NT2/D1 (cell line): ENCODE results near the gene POLR2C.

Experiments
- DNase-seq: peaks from one replicate; pipeline ENCODE4 v3.0.0-alpha.2; 2011; ENCODE audit warnings: low read depth, low spot score
- H3K27me3 ChIP-seq: 2 replicates; pipeline ENCODE4 v1.6.0; 2011; ENCODE audit warnings: mild to moderate bottlenecking; ENCODE audit not compliant: insufficient read length, insufficient read depth
- H3K36me3 ChIP-seq: 2 replicates; pipeline ENCODE4 v1.6.1; 2011; ENCODE audit warnings: mild to moderate bottlenecking, low read length, mixed read lengths; ENCODE audit not compliant: insufficient read depth, insufficient read length
- H3K4me1 ChIP-seq: 2 replicates; pipeline ENCODE4 v1.5.1; 2011; ENCODE audit not compliant: insufficient read depth, insufficient read length
- H3K4me3 ChIP-seq: 2 replicates; pipeline ENCODE4 v1.5.1; 2011; ENCODE audit warnings: low read depth; ENCODE audit not compliant: insufficient read length
- H3K9ac ChIP-seq: 2 replicates; pipeline ENCODE4 v1.6.0; 2011; ENCODE audit warnings: low read depth; ENCODE audit not compliant: insufficient read length
- H3K9me3 ChIP-seq: 2 replicates; pipeline ENCODE4 v1.5.1; 2011; ENCODE audit warnings: mild to moderate bottlenecking, low read length; ENCODE audit not compliant: insufficient read depth
- SUZ12 ChIP-seq: IDR thresholded peaks from 2 replicates; pipeline ENCODE4 v1.6.1; 2011; ENCODE audit not compliant: insufficient read length, insufficient read depth; ENCODE audit errors: extremely low read depth
- YY1 ChIP-seq: IDR thresholded peaks from 2 replicates; pipeline ENCODE4 v1.6.1; 2011; ENCODE audit not compliant: insufficient read length, insufficient read depth
- ZNF274 ChIP-seq: IDR thresholded peaks from 2 replicates; pipeline ENCODE4 v1.6.1; 2011; ENCODE audit warnings: mild to moderate bottlenecking, low read depth, low read length

POLR2C gene

DNA sequence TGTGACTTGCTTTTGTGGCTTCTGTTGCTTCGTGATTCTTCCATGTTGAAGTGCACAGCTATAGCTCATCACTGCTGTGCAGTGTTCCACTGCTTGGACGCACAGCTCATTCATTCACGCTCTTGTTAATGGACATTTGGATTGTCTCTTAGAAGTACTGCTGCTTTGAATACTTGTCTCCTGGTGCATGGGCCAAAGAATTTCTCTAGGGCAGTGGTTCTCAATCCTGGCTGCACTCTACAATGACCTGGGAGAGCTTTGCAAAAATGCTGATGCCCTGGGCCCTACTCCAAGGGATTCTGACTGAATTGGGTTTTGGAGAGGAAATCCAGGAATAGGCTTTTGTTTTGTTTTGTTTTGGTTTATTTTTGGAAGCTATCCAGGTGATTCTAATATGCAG is 37.9 kb upstream of the POLR2C start:
- DNase-seq, result no peak
- TF ChIP-seq SUZ12 (no peak), YY1 (no peak), ZNF274 (no peak)

DNA sequence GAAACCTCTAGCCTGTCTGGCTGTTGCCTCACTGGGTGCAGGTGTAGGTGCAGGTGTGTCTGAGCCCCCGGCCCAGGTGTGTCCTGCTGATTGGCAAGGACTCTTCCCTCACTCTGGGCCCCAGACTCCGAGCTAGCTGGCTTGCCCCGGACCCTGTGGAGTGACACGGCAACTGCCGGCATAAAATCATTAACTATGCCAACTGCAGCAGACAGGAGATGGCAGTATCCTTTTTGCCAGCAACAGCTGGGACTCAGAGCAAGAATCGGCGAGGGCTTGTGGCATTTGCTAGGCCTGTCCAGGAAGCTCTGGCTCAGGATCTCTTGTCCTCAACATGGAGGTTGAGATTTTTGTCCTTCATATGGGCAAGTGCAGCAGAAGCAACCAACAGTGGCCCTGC is 36.1 kb upstream of the POLR2C start:
- DNase-seq, result no peak
- TF ChIP-seq YY1 (no peak), ZNF274 (no peak)
- Histone ChIP-seq H3K27me3 (no peaks in the 10 kb centered on the region), H3K9ac (no peak overlapping the region), H3K9me3 (no peaks in the 10 kb centered on the region), H3K4me1 (no peaks in the 10 kb centered on the region), H3K36me3 (peaks cover 48% of the 10 kb centered on the region), H3K4me3 (no peak overlapping the region)

More for the DNA sequence above, 37.9 kb upstream of the POLR2C start:
- H3K9me3 ChIP-seq, result no peaks in the 10 kb centered on the region
- no peaks in the 10 kb centered on the region for H3K4me1 ChIP-seq
- H3K27me3 ChIP-seq, result no peaks in the 10 kb centered on the region
- no peak overlapping the region for H3K9ac ChIP-seq
- H3K36me3 ChIP-seq, result peaks cover 30% of the 10 kb centered on the region
- no peak overlapping the region for H3K4me3 ChIP-seq

- Histone ChIP-seq H3K4me1 (no peaks in the 10 kb centered on the region), H3K9me3 (no peaks in the 10 kb centered on the region), H3K27me3 (no peaks in the 10 kb centered on the region), H3K36me3 (peaks cover 57% of the 10 kb centered on the region), H3K4me3 (no peak overlapping the region), H3K9ac (no peak overlapping the region)
- no peak for TF ChIP-seq YY1
- TF ChIP-seq ZNF274, result no peak
- TF ChIP-seq SUZ12, result no peak
- DNase-seq, result no peak
Measured at GRCh38 chr16:57427307-57427706, 35.2 kb upstream of the POLR2C start.

- TF ChIP-seq SUZ12 (no peak), YY1 (no peak), ZNF274 (no peak)
- H3K9me3 ChIP-seq, result no peaks in the 10 kb centered on the region
- DNase-seq, result no peak
- H3K9ac ChIP-seq, result no peak overlapping the region
- H3K4me3 ChIP-seq, result no peak overlapping the region
- no peaks in the 10 kb centered on the region for H3K27me3 ChIP-seq
- H3K4me1 ChIP-seq, result no peaks in the 10 kb centered on the region
- H3K36me3 ChIP-seq, result peaks cover 62% of the 10 kb centered on the region
Measured at GRCh38 chr16:57427824-57428223, 34.7 kb upstream of the POLR2C start.

DNA sequence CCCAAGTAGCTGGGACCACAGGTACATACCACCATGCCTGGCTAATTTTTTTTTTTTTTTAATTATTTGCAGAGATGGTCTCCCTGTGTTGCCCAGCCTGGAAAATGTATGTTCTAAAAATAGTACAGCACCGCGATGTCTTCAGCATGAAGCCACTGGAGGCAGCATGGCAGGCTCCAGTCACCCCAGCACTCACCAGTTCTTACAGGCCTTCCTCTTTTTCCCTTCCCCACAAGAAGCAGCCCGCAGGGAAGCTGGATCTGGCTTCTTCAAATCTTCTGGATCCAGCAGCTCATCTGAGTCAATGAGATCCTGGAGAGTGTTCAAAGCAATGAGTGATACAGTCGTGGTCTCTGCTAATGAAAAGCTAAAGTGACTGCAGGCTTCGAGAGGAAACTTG is 31.5 kb upstream of the POLR2C start:
- TF ChIP-seq YY1 (no peak), SUZ12 (no peak), ZNF274 (no peak)
- DNase-seq, result no peak
- Histone ChIP-seq H3K27me3 (no peaks in the 10 kb centered on the region), H3K4me1 (no peaks in the 10 kb centered on the region), H3K36me3 (peaks cover 92% of the 10 kb centered on the region), H3K9me3 (no peaks in the 10 kb centered on the region), H3K4me3 (no peak overlapping the region), H3K9ac (no peak overlapping the region)

DNA sequence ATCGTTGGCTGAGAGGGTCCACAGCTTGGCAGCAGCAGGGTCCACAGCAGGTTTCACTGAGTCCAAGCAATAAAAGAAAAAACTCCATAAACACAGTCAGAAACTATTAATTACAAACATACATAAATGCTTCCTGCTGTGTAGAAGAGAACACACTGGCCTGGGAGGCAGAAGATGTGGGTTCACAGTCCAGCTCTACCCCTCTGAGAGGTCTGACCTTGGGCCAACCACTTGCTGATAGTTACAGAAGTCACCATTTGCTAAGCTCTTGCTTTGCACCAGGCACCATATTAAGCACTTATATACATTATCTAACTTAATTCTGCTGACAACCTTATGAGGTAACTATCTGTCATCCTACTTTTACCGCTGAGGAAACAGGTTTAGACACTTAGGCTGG is 30.0 kb upstream of the POLR2C start:
- Histone ChIP-seq H3K4me3 (no peak overlapping the region), H3K4me1 (no peaks in the 10 kb centered on the region), H3K9ac (no peak overlapping the region), H3K9me3 (no peaks in the 10 kb centered on the region), H3K36me3 (peaks cover 93% of the 10 kb centered on the region), H3K27me3 (no peaks in the 10 kb centered on the region)
- DNase-seq, result no peak
- no peak for TF ChIP-seq SUZ12
- no peak for TF ChIP-seq ZNF274
- no peak for TF ChIP-seq YY1

DNA sequence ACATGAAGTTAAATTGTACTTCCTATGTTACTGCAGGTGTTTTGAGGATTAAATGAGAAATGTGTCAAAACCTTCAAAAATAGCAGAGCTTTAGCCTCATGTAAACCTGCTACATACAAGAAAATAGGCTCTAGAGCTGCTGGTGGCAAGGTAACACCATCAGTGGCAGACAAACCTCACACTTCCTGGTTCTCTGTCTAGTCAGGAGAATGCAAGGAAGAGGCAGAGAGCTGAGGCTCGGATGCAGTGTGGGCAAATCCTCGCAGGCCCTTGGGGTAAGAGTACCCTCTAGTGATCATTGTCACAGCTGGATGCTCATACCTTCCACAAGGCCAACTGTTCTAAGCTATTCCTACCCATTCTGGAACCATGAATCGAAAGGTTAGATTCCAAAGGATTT is 29.5 kb upstream of the POLR2C start:
- H3K27me3 ChIP-seq, result no peaks in the 10 kb centered on the region
- TF ChIP-seq ZNF274 (no peak), SUZ12 (no peak), YY1 (no peak)
- H3K9ac ChIP-seq, result no peak overlapping the region
- DNase-seq, result no peak
- H3K36me3 ChIP-seq, result peaks cover 93% of the 10 kb centered on the region
- no peaks in the 10 kb centered on the region for H3K4me1 ChIP-seq
- no peak overlapping the region for H3K4me3 ChIP-seq
- H3K9me3 ChIP-seq, result no peaks in the 10 kb centered on the region

DNA sequence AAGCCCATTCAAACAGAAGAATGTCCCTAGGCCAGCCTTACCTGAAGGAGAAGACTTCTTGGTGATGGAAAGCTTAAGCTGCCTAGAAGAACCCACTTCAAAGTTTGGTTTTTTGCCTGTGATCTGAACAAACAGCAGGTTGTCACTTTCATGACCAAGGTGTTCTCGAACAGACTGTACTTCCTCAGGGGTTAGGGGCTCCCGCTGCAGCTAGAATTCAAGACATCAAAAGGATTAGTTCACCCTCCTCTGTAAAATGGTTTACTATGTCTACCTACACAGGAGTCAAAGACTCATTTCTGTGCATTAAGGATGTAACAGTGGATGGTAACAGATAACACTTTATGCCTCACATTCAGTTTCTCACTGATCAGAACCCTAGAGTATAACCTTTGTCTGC is 28.5 kb upstream of the POLR2C start:
- H3K36me3 ChIP-seq, result peaks cover 93% of the 10 kb centered on the region
- H3K9ac ChIP-seq, result no peak overlapping the region

More for the DNA sequence above, 28.5 kb upstream of the POLR2C start:
- TF ChIP-seq YY1 (no peak), ZNF274 (no peak), SUZ12 (no peak)
- Histone ChIP-seq H3K4me1 (no peaks in the 10 kb centered on the region), H3K4me3 (no peak overlapping the region), H3K27me3 (no peaks in the 10 kb centered on the region), H3K9me3 (no peaks in the 10 kb centered on the region)
- DNase-seq, result no peak
